ENCODE results near the gene SYNE1.
A peak's percentile ranks its signal among the peaks of the same experiment; 100 is the strongest.

The SYNE1 gene

GRCh38 chr6:152124429-152125074, 512.6 kb downstream of the SYNE1 start:
- no peak overlapping the region for H3K27ac ChIP-seq
- TF ChIP-seq ZFX (IDR thresholded peaks at IDR 0.05) (no peak), CTCF (conservative IDR thresholded peaks at IDR 0.05) (peak; percentile 86)

- H3K27ac ChIP-seq = no peak overlapping the region
- TF ChIP-seq CTCF (conservative IDR thresholded peaks at IDR 0.05) (no peak), ZFX (IDR thresholded peaks at IDR 0.05) (no peak)
Measured at GRCh38 chr6:152123076-152123475, 514.1 kb downstream of the SYNE1 start.

- no peak for TF ChIP-seq CTCF (conservative IDR thresholded peaks at IDR 0.05)
- no peak for TF ChIP-seq ZFX (IDR thresholded peaks at IDR 0.05)
- H3K27ac ChIP-seq = no peak overlapping the region
Measured at GRCh38 chr6:152122434-152122833, 514.7 kb downstream of the SYNE1 start.

- H3K27ac ChIP-seq = no peak overlapping the region
- TF ChIP-seq CTCF (conservative IDR thresholded peaks at IDR 0.05) = no peak
- TF ChIP-seq ZFX (IDR thresholded peaks at IDR 0.05) = no peak
Measured at GRCh38 chr6:152121910-152122309, 515.3 kb downstream of the SYNE1 start.

- no peak overlapping the region for H3K27ac ChIP-seq
- TF ChIP-seq CTCF (conservative IDR thresholded peaks at IDR 0.05) (no peak), ZFX (IDR thresholded peaks at IDR 0.05) (no peak)
Measured at GRCh38 chr6:152119831-152120230, 517.3 kb downstream of the SYNE1 start.

- no peak overlapping the region for H3K27ac ChIP-seq
- TF ChIP-seq CTCF (conservative IDR thresholded peaks at IDR 0.05) (no peak; the same call in 1 of the 2 replicates), ZFX (IDR thresholded peaks at IDR 0.05) (no peak)
Measured at GRCh38 chr6:152118678-152119077, 518.5 kb downstream of the SYNE1 start.

GRCh38 chr6:152118224-152118623, 518.9 kb downstream of the SYNE1 start:
- no peak for TF ChIP-seq CTCF (conservative IDR thresholded peaks at IDR 0.05)
- TF ChIP-seq ZFX (IDR thresholded peaks at IDR 0.05) = no peak

More at GRCh38 chr6:152118224-152118623, 518.9 kb downstream of the SYNE1 start:
- H3K27ac ChIP-seq = no peak overlapping the region

All from C4-2B (cell line).